ENCODE data around the gene MYADML2.

DNA sequence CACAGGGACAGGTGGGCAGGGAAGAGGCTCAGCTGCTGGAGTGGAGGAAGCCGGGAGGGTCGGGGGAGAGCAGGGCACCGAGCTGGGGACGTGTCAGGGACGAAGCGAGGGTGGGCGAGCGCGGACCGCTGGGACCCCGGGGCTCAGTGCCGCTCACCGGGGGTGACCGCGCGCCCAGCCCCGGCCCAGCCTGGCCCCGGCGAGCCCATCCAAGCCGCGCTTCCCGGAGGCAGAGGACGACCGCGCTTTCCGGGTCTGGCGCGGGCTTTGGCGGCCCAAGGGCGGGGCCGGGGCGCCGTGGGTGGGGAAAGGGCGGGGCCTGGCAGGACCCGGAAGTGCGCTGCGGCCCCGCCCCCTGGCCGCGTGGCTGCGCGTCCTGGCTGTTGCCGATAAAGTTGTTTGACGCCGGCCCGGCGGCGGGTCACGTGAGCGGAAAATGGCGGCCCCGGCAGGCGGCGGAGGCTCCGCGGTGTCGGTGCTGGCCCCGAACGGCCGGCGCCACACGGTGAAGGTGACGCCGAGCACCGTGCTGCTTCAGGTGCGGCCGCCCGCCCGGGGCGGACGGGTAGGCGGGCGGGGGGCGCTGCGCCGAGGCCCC lies 30.3 kb upstream of the MYADML2 start, which contains the start of gene ASPSCR1:
- TF ChIP-seq CTCF (IDR thresholded peaks at IDR 0.05; ENCODE audit: insufficient read depth, low read length, poor library complexity, severe bottlenecking) (no peak), EZH2phosphoT487 (conservative IDR thresholded peaks at IDR 0.05; ENCODE audit: low read length) (no peak)

Data from SU-DHL-6 (cell line).